ENCODE data around the gene CRYAB. TPM values are rescaled to one million over a fixed set of nuclear protein-coding genes. Genes with fewer than 3 reads are reported as not detected.

Gene CRYAB
- total RNA-seq, 2 experiments from 2014 or later = not detected

- intact Hi-C loops (cut with DNase I, micrococcal nuclease) = loop anchor here (1.0 to 5.0 kb wide), 9 partner anchors 8 to 338 kb away; partner anchors contain the start of genes NKAPD1 (in 2 of the 2), PIH1D2 (in 2 of the 2), ALG9 (in 1 of the 2) and DLAT (in 1 of the 2)
- Histone ChIP-seq H3K4me3 (ENCODE audit: low read length) (peak overlapping the region; percentile 76), H3K9me3 (ENCODE audit: control insufficient read depth in 1 of 2, insufficient read depth in 1 of 2, low read length in 2 of 2) (no peaks in the 10 kb centered on the region), H3K27me3 (ENCODE audit: control insufficient read depth in 1 of 2, insufficient read depth in 2 of 2, low read length in 2 of 2) (no peaks in the 10 kb centered on the region), H3K4me1 (ENCODE audit: insufficient read depth, low read length) (peaks cover 14% of the 10 kb centered on the region), H3K27ac (ENCODE audit: low read depth in 1 of 2, low read length in 2 of 2) (peak overlapping the region; percentile 97 to 99), H3K36me3 (ENCODE audit: insufficient read depth, low read length) (peaks cover 14% of the 10 kb centered on the region)
- ChIA-PET POLR2A (interaction anchor here (0.7 to 4.3 kb wide), 3 partner anchors 8 to 106 kb away, joined by 3 to 44 read pairs (median 20); partner anchors contain the start of gene ALG9), CTCF (interaction anchor here (0.9 to 1.5 kb wide), 3 partner anchors 48 to 52 kb away, joined by 3 to 6 read pairs (median 3); no protein-coding TSS in a partner anchor)
- DNase-seq (no peak), ATAC-seq (ENCODE audit: poor library complexity) (peak; percentile 4)
- Mint-ChIP-seq H3K4me1 (ENCODE audit: low read depth) (peaks cover 18% of the 10 kb centered on the region), H3K4me3 (peak overlapping the region; percentile 92), H3K36me3 (ENCODE audit: low read depth) (peaks cover 36% of the 10 kb centered on the region), H3K27ac (peak overlapping the region; percentile 94), H3K9me3 (no peaks in the 10 kb centered on the region), H3K27me3 (no peaks in the 10 kb centered on the region)
- no peak for TF ChIP-seq CTCF (IDR thresholded peaks at IDR 0.05)
Measured at GRCh38 chr11:111879637-111879960, 32.0 kb downstream of the CRYAB start.

- Histone ChIP-seq H3K4me3 (ENCODE audit: low read length) (peak within 1 kb of the TSS; percentile 76), H3K4me1 (ENCODE audit: insufficient read depth, low read length) (peaks cover 14% of the 10 kb centered on the region), H3K27ac (ENCODE audit: low read depth in 1 of 2, low read length in 2 of 2) (peak within 1 kb of the TSS; percentile 97 to 99), H3K27me3 (ENCODE audit: control insufficient read depth in 1 of 2, insufficient read depth in 2 of 2, low read length in 2 of 2) (no peaks in the 10 kb centered on the region), H3K9me3 (ENCODE audit: control insufficient read depth in 1 of 2, insufficient read depth in 1 of 2, low read length in 2 of 2) (no peaks in the 10 kb centered on the region), H3K36me3 (ENCODE audit: insufficient read depth, low read length) (peaks cover 14% of the 10 kb centered on the region)
- H3K4me1 Mint-ChIP-seq (ENCODE audit: low read depth) = peaks cover 18% of the 10 kb centered on the region
- peak within 1 kb of the TSS; percentile 92 for H3K4me3 Mint-ChIP-seq
- ATAC-seq (ENCODE audit: poor library complexity) (peak; percentile 88), DNase-seq (peak; percentile 89 to 99 (median 93))
- intact Hi-C loops (cut with DNase I, micrococcal nuclease) = loop anchor here (1.0 to 5.0 kb wide), 9 partner anchors 8 to 338 kb away; partner anchors contain the start of genes NKAPD1 (in 2 of the 2), PIH1D2 (in 2 of the 2), ALG9 (in 1 of the 2) and DLAT (in 1 of the 2)
- no peaks in the 10 kb centered on the region for H3K9me3 Mint-ChIP-seq
- H3K27me3 Mint-ChIP-seq = no peaks in the 10 kb centered on the region
- ChIA-PET POLR2A (interaction anchor here (4.3 kb wide), 1 partner anchor 48 kb away, joined by 44 read pairs; no protein-coding TSS in a partner anchor), CTCF (interaction anchor here (0.9 to 2.1 kb wide), 7 partner anchors 9 to 275 kb away, joined by 3 to 6 read pairs (median 3); no protein-coding TSS in a partner anchor)
- H3K27ac Mint-ChIP-seq = peak within 1 kb of the TSS; percentile 94
- peak; percentile 98 for TF ChIP-seq CTCF (IDR thresholded peaks at IDR 0.05)
- peaks cover 36% of the 10 kb centered on the region for H3K36me3 Mint-ChIP-seq (ENCODE audit: low read depth)
Measured at GRCh38 chr11:111878849-111879636, 32.5 kb downstream of the CRYAB start, which contains the start of the genes CFAP68 and FDXACB1. Gene CFAP68 (plus strand): TSS chr11:111879541. CDS start chr11:111879561, 20 bp downstream. Gene FDXACB1 (minus strand): TSS chr11:111879165. CDS start chr11:111879132, 33 bp downstream.

- TF ChIP-seq CTCF (IDR thresholded peaks at IDR 0.05) = no peak
- Mint-ChIP-seq H3K27me3 (no peaks in the 10 kb centered on the region), H3K4me3 (peak overlapping the region; percentile 92), H3K36me3 (ENCODE audit: low read depth) (peaks cover 32% of the 10 kb centered on the region), H3K27ac (peak overlapping the region; percentile 94), H3K4me1 (ENCODE audit: low read depth) (peaks cover 18% of the 10 kb centered on the region), H3K9me3 (no peaks in the 10 kb centered on the region)
- ChIA-PET POLR2A (interaction anchor here (4.3 kb wide), 1 partner anchor 48 kb away, joined by 44 read pairs; no protein-coding TSS in a partner anchor), CTCF (interaction anchor here (0.9 to 2.1 kb wide), 6 partner anchors 9 to 274 kb away, joined by 3 to 6 read pairs (median 3); no protein-coding TSS in a partner anchor)
- no peaks in the 10 kb centered on the region for H3K9me3 ChIP-seq (ENCODE audit: control insufficient read depth in 1 of 2, insufficient read depth in 1 of 2, low read length in 2 of 2)
- H3K36me3 ChIP-seq (ENCODE audit: insufficient read depth, low read length) = peaks cover 14% of the 10 kb centered on the region
- DNase-seq = no peak
- H3K27me3 ChIP-seq (ENCODE audit: control insufficient read depth in 1 of 2, insufficient read depth in 2 of 2, low read length in 2 of 2) = no peaks in the 10 kb centered on the region
- peaks cover 14% of the 10 kb centered on the region for H3K4me1 ChIP-seq (ENCODE audit: insufficient read depth, low read length)
- no peak for ATAC-seq (ENCODE audit: poor library complexity)
- peak overlapping the region; percentile 76 for H3K4me3 ChIP-seq (ENCODE audit: low read length)
- intact Hi-C loops (cut with DNase I, micrococcal nuclease) = loop anchor here (2.0 to 5.0 kb wide), 6 partner anchors 102 to 339 kb away; partner anchors contain the start of genes NKAPD1 (in 2 of the 2), PIH1D2 (in 2 of the 2) and DLAT (in 1 of the 2)
- peak overlapping the region; percentile 97 to 99 for H3K27ac ChIP-seq (ENCODE audit: low read depth in 1 of 2, low read length in 2 of 2)
Measured at GRCh38 chr11:111878385-111878848, 33.2 kb downstream of the CRYAB start.
